HCT116 (cell line): ENCODE measurements around the gene NIM1K. TPM values are rescaled to one million over a fixed set of nuclear protein-coding genes. Genes with fewer than 3 reads are reported as not detected.

Experiments
- ATAC-seq: fragments of 200-7000 bp; cut with Tn5 transposase; 2 replicates; pipeline ENCODE4 v1.9.1; 2020; ENCODE audit warnings: mild to moderate bottlenecking, moderate library complexity
- BruUV-seq: library from RNA; stranded (reverse); fragments of 400-500 nt; replicated peaks from 2 replicates; lab custom pipeline; 2021; lab: Mats Ljungman, UMichigan
- CTCF ChIA-PET: fragments of 300-600 bp; sonication (Branson Sonifier 250); formaldehyde crosslinking; loops from one replicate; lab custom pipeline; 2021; ENCODE audit warnings: antibody characterized with exemption; lab: Charles Lee
- POLR2A ChIA-PET: fragments of 300-600, 350-600 bp; sonication (Branson Sonifier 250); formaldehyde crosslinking; loops from one replicate; lab custom pipeline; 2021; ENCODE audit warnings: antibody characterized with exemption; lab: Charles Lee
- RAD21 ChIA-PET, 2 experiments: fragments of 300-600 bp; sonication (Branson Sonifier 250); formaldehyde crosslinking; loops; one replicate each; lab custom pipeline; 2023; ENCODE audit warnings: low total read pairs in 2 of 2; ENCODE audit not compliant: uncharacterized antibody in 2 of 2, unreplicated experiment in 2 of 2, low non-redundant PET in 1 of 2; lab: Charles Lee
- DNase-seq: peaks from one replicate; pipeline ENCODE4 v3.0.0-alpha.2; 2010; ENCODE audit warnings: low read depth, low spot score
- H2AFZ ChIP-seq: fragments of 200-600 bp; shearing (Covaris generic), sonication (generic); 2 replicates; pipeline ENCODE4 v1.6.1; 2017; ENCODE audit warnings: low read depth, mixed run types, mixed read lengths, antibody characterized with exemption, low read length; ENCODE audit not compliant: poor library complexity, severe bottlenecking
- H3K27ac ChIP-seq: 2 replicates; pipeline ENCODE4 v1.5.1; 2012; ENCODE audit warnings: low read depth, low read length
- H3K27me3 ChIP-seq: fragments of 200-600 bp; sonication (generic); 2 replicates; pipeline ENCODE4 v1.6.1; 2016; ENCODE audit warnings: mixed run types, low read length, mixed read lengths; ENCODE audit not compliant: insufficient read depth
- H3K36me3 ChIP-seq, 2 experiments: fragments of 200-500 bp in 1 of 2; fragments of 200-600 bp in 1 of 2; sonication (Bioruptor generic) in 1 of 2; sonication (generic) in 1 of 2; 2 replicates each; pipeline versions ENCODE4 v1.5.1 to v1.6.1; 2014 to 2016; ENCODE audit warnings: low read length in 2 of 2, inconsistent platforms in 1 of 2, mixed read lengths in 1 of 2, mixed run types in 1 of 2; ENCODE audit not compliant: insufficient read depth in 2 of 2, control insufficient read depth in 1 of 2
- H3K4me1 ChIP-seq, 2 experiments: fragments of 200-600 bp in 1 of 2; sonication (generic) in 1 of 2; 2 replicates each; pipeline versions ENCODE4 v1.5.1 to v1.6.1; 2012 to 2017; ENCODE audit warnings: low read length in 2 of 2, inconsistent platforms in 1 of 2, mild to moderate bottlenecking in 1 of 2, mixed read lengths in 1 of 2, mixed run types in 1 of 2, moderate library complexity in 1 of 2; ENCODE audit not compliant: insufficient read depth in 2 of 2, control insufficient read depth in 1 of 2
- H3K4me2 ChIP-seq: fragments of 200-600 bp; sonication (generic); 2 replicates; pipeline ENCODE4 v1.6.1; 2017; ENCODE audit warnings: mixed run types, low read length, mixed read lengths
- H3K4me3 ChIP-seq, 2 experiments: fragments of 200-600 bp in 1 of 2; sonication (generic) in 1 of 2; replicated peaks in 1 of 2; 2 replicates each; pipeline ENCODE4 v1.5.1; 2011 to 2016; ENCODE audit warnings: low read length in 2 of 2, control low read depth in 1 of 2, low read depth in 1 of 2, mild to moderate bottlenecking in 1 of 2, mixed read lengths in 1 of 2, mixed run types in 1 of 2
- H3K79me2 ChIP-seq: fragments of 200-600 bp; sonication (generic); 2 replicates; pipeline ENCODE4 v1.6.1; 2017; ENCODE audit warnings: mild to moderate bottlenecking, mixed run types, low read length, moderate library complexity, mixed read lengths; ENCODE audit not compliant: insufficient read depth
- H3K9ac ChIP-seq: fragments of 200-600 bp; sonication (generic); 2 replicates; pipeline ENCODE4 v1.6.1; 2016; ENCODE audit warnings: low read length, mixed read lengths
- H3K9me2 ChIP-seq: fragments of 200-600 bp; sonication (generic), shearing (Covaris generic); 2 replicates; pipeline ENCODE4 v1.6.1; 2017; ENCODE audit warnings: mixed run types, mild to moderate bottlenecking, moderate library complexity; ENCODE audit not compliant: insufficient read depth
- H3K9me3 ChIP-seq, 2 experiments: fragments of 200-500 bp in 1 of 2; fragments of 200-600 bp in 1 of 2; sonication (Bioruptor generic) in 1 of 2; sonication (generic) in 1 of 2; 2 replicates each; pipeline ENCODE4 v1.6.1; 2014 to 2017; ENCODE audit warnings: low read length in 2 of 2, mixed read lengths in 2 of 2, inconsistent platforms in 1 of 2, low read depth in 1 of 2, mild to moderate bottlenecking in 1 of 2, mixed run types in 1 of 2, moderate library complexity in 1 of 2; ENCODE audit not compliant: control insufficient read depth in 1 of 2, insufficient read depth in 1 of 2
- H4K20me1 ChIP-seq: fragments of 200-600 bp; sonication (generic), shearing (Covaris generic); 2 replicates; pipeline ENCODE4 v1.6.1; 2017; ENCODE audit warnings: mixed run types, mild to moderate bottlenecking, moderate library complexity; ENCODE audit not compliant: insufficient read depth
- EGR1 ChIP-seq: IDR thresholded peaks from 2 replicates; pipeline ENCODE4 v1.6.1; 2012; ENCODE audit warnings: low read depth
- EZH2 ChIP-seq: fragments of 200-600 bp; sonication (generic); IDR thresholded peaks from 2 replicates; pipeline ENCODE4 v1.6.1; 2017; ENCODE audit warnings: antibody characterized with exemption, mixed run types
- FOSL1 ChIP-seq: IDR thresholded peaks from 2 replicates; pipeline ENCODE4 v1.6.1; 2012; ENCODE audit warnings: low read depth
- JUND ChIP-seq: IDR thresholded peaks from 2 replicates; pipeline ENCODE4 v1.6.1; 2012
- POLR2A ChIP-seq: IDR thresholded peaks from 2 replicates; pipeline ENCODE4 v1.7.0; 2011; ENCODE audit warnings: borderline replicate concordance; ENCODE audit not compliant: insufficient read depth, insufficient read length; ENCODE audit errors: extremely low read depth
- POLR2AphosphoS5 ChIP-seq: IDR thresholded peaks from 2 replicates; pipeline ENCODE4 v1.6.1; 2011; ENCODE audit warnings: mild to moderate bottlenecking, low read depth, low read length, moderate library complexity
- SIN3A ChIP-seq: IDR thresholded peaks from 2 replicates; pipeline ENCODE4 v1.6.1; 2012; ENCODE audit warnings: low read depth
- TCF7L2 ChIP-seq: IDR thresholded peaks from 2 replicates; pipeline ENCODE4 v1.7.0; 2011; ENCODE audit warnings: borderline replicate concordance, inconsistent platforms; ENCODE audit not compliant: insufficient read depth, insufficient read length; ENCODE audit errors: extremely low read depth
- YY1 ChIP-seq: IDR thresholded peaks from 2 replicates; pipeline ENCODE4 v1.6.1; 2011; ENCODE audit warnings: low read length, low read depth, moderate library complexity, mild to moderate bottlenecking; ENCODE audit not compliant: insufficient replicate concordance; ENCODE audit errors: extremely low read depth
- ZFX ChIP-seq: fragments of 450-650 bp; IDR thresholded peaks from 2 replicates; pipeline ENCODE4 v1.6.1; 2017
- intact Hi-C: fragments of 100-400 bp; cut with micrococcal nuclease; formaldehyde crosslinking; loops from 2 replicates; pipeline ENCODE4 v1.10.0; 2022
- total RNA-seq: library from RNA; stranded (reverse); gene quantifications from one replicate; pipeline ENCODE4 v1.2.1, GENCODE V29; 2021; ENCODE audit not compliant: unreplicated experiment
- TF ChIP-seq, protein P1 (sequence below): IDR thresholded peaks from 2 replicates; pipeline ENCODE4 v1.6.1; 2011; ENCODE audit warnings: mild to moderate bottlenecking, low read length, moderate library complexity; ENCODE audit not compliant: insufficient replicate concordance; ENCODE audit errors: extremely low read depth

The NIM1K gene
- total RNA-seq, 1 experiment from 2014 or later = 0.44 TPM

DNA sequence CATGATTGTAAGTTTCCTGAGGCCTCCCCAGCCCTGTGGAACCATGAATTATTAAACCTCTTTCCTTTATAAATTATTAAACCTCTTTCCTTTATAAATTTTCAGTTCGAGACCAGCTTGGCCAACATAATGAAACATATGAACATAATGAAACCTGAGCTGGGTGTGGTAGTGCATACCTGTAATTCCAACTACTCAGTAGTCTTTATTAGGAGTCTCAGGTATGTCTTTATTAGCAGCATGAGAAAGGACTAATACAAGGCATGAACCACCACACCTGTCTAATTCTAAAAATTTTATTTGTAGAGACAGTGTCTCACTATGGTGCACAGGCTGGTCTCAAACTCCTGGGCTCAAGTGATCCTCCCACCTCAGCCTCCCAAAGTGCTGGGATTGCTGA is 27.1 kb downstream of the NIM1K start:
- ChIA-PET RAD21 (no interaction called here), POLR2A (no interaction called here), CTCF (no interaction called here)
- H3K79me2 ChIP-seq = no peaks in the 10 kb centered on the region
- ATAC-seq (no peak), DNase-seq (no peak)
- no peaks in the 10 kb centered on the region; a peak in 1 of 4 replicates for H3K4me1 ChIP-seq
- no peaks in the 10 kb centered on the region for H3K27me3 ChIP-seq
- H3K4me2 ChIP-seq = no peak overlapping the region
- H3K36me3 ChIP-seq = no peaks in the 10 kb centered on the region
- no peak overlapping the region for H3K4me3 ChIP-seq
- no peaks in the 10 kb centered on the region for H3K9me2 ChIP-seq
- H2AFZ ChIP-seq = no peak overlapping the region
- TF ChIP-seq POLR2A (no peak), TCF7L2 (no peak), POLR2AphosphoS5 (no peak), EGR1 (no peak), YY1 (no peak), JUND (no peak), ZFX (no peak), FOSL1 (no peak), SIN3A (no peak), EZH2 (no peak)
- TF ChIP-seq, protein P1, sequence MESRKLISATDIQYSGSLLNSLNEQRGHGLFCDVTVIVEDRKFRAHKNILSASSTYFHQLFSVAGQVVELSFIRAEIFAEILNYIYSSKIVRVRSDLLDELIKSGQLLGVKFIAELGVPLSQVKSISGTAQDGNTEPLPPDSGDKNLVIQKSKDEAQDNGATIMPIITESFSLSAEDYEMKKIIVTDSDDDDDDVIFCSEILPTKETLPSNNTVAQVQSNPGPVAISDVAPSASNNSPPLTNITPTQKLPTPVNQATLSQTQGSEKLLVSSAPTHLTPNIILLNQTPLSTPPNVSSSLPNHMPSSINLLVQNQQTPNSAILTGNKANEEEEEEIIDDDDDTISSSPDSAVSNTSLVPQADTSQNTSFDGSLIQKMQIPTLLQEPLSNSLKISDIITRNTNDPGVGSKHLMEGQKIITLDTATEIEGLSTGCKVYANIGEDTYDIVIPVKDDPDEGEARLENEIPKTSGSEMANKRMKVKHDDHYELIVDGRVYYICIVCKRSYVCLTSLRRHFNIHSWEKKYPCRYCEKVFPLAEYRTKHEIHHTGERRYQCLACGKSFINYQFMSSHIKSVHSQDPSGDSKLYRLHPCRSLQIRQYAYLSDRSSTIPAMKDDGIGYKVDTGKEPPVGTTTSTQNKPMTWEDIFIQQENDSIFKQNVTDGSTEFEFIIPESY = no peak
- intact Hi-C loops = no loop called here
- BruUV-seq = no TSS peak
- H3K27ac ChIP-seq = no peak overlapping the region
- no peaks in the 10 kb centered on the region for H4K20me1 ChIP-seq
- H3K9me3 ChIP-seq = no peaks in the 10 kb centered on the region
- no peak overlapping the region for H3K9ac ChIP-seq
